Islet precursor cell (in vitro differentiated cells): ENCODE measurements around the gene RAMACL.
"Not testable (repeated sequence)": the region's sequence is repeated elsewhere in the genome, so short reads cannot be mapped to it uniquely, and the experiment has no call there.

Experiments used
- DNase-seq: peaks from one replicate; pipeline ENCODE4 v3.0.0-alpha.2; 2018

RAMACL gene

GRCh38 chr6:166595061-166595780 lies 8.7 kb upstream of the RAMACL start:
- DNase-seq, result no peak

- DNase-seq, result peak; percentile 76
Measured at GRCh38 chr6:166592821-166593220, 6.3 kb upstream of the RAMACL start.

DNA sequence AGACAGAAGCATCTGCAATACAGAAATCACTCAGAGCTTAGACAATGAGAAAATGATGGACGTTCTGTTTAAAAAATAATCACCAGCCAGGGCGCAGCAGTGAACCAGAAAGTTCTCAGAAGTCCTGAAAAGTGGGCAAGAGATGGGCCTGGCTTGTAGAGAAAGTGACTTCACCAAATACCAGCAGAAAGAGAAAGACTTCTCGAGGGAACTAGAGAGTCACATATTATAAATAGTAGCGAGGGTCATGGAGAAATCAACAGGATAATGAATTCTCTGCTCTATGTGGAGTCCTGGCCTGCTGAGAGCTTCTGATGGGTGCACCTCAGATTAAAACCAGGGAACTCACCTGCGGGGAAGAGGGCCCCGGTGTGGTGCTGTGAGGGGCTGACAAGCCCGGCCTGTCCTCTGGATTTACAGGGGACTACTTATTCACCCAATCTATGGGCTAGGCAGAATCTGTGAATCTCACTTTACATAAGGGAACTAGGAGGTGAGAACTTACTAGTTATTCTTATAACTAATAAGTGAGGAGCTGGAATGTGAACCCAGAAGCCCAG lies 5.6 kb upstream of the RAMACL start:
- peak; percentile 42 for DNase-seq

GRCh38 chr6:166591026-166591425 lies 4.5 kb upstream of the RAMACL start:
- no peak for DNase-seq

DNA sequence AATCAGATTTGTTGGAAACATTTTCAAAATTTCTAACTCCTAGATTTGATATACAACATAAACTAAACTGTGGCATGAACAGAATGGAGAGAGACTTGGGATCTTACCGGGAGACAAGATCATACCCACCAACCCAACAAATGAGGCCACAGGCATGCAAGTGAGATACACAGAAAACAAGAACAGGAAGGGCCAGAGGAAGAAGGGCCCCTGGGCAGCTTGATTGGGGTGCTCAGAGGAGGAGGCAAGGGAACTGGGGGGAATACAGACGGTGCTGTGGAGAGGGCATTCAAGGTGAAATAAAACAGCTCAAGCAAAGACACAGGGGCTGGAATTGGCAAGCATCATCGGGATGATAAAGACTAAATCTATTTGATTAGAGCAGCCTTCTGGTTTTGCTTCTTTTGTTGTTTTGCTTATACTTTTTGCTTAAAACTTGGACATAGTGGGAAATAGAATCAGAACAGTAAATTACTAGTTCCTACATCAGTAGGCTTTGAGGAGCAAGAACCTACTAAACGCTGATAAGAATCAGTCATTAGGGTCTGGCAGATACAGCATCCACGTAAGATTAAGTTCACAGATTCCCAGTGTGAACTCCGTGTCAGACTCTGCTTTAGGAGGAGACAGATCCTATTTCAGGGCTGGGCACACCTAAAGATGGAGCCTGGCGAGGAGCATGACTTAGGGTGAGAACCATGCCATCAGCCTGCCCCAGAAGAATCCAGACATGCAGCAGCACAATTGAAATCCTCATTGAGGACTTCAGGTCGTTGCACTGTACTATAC lies 3.5 kb upstream of the RAMACL start:
- DNase-seq, result peak; percentile 26

DNA sequence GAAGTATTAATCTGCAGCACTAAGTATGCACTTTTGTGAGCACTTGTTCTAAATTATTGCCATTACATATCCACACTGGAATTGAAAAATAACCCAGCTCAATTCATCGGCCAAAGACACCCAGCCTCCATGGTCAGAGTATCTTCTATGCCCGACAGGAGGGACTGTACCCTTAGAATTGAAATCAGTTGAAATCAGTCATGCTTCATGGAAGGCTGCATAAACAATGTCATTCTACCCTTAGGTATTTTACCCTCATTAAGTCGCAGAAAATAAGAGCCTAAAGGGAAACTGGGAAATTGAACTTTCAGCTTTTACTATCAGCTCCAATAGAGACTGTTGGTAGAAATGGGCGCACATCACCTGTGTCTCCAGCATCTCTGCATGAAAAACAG lies 2.9 kb upstream of the RAMACL start:
- DNase-seq, result no peak

- DNase-seq, result no peak
Measured at GRCh38 chr6:166588691-166589336, 2.3 kb upstream of the RAMACL start.

DNA sequence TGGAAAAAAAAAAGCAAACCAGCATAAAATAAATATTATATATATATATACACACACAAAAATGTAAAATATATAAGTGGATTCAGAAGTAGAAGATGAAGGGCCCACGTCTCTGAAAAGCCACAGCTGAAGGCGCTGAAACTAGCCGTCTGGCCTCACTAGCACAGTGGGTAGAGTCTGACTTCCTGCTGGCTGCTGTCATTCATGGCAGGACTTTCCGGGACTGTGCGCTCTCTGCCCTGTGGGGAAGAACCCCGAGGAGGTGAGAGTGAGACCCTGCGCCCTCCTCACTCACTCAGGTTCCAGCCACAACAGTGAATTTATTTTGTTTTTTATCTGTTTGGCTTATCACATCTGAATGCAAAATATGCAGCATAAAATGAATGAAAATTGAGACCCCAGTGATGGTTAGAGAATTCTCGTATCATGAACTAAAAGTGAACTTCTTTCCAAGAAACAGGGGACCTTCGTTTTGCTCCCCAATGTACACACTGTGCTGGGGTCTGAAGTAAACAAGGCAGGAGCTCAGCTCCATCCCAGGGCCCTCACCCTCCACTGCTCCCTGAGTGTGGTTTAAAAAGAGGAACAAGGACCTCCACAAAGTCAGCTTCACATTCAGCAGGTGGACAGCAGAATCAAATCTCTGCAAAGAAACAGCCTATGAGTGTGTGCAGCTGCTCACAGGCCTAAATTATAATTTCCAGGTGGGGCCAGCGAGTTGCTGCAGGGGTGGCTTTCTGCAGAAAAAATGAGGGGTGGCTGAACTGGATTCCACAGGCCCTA lies 1.3 kb upstream of the RAMACL start:
- no peak for DNase-seq

DNA sequence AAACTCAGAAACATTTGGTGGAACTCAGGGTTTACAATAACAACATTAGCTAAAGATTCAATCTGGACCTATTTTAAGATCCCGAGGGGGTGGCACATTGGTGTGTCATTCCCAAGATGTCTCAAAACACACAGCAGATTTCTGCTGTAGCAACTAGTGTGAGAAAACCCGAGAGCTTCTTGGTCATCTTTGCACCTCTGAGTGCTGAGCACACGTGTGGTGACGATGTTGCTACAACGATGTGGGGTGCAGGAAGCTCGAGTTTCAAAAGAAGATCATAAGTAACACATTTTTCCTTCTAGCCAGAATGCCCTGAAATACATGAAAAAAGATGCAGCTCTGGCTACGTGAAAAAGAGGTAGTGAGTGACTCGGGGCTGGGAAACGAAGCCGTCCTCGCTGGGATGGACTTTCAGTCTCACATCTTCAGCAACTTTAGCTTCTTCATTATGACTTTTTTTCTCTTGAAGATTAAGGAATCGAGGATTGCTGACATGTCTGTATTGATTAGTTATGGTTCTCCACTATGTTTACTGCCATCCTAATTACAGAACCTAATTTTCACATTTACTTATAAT lies 1.5 kb downstream of the RAMACL start:
- DNase-seq, result no peak

DNA sequence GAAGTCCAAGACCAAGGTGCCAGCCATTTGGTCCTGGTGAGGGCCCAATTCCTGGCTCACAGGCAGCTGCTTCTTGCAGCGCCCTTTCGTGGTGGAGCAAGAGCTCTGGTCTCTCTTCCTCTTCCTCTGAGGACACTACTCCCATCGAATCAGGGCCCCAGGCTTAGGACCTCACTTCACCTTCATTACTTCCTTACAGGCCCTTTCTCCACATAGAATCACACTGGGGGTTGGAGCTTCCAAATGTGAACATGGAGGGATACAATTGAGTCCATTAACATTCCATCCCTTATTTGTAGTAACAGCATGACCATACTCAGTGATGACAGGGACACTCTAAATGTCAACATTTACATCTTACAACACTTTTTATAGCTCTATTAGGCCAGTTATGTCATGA lies 2.3 kb downstream of the RAMACL start:
- peak; percentile 12 for DNase-seq

DNA sequence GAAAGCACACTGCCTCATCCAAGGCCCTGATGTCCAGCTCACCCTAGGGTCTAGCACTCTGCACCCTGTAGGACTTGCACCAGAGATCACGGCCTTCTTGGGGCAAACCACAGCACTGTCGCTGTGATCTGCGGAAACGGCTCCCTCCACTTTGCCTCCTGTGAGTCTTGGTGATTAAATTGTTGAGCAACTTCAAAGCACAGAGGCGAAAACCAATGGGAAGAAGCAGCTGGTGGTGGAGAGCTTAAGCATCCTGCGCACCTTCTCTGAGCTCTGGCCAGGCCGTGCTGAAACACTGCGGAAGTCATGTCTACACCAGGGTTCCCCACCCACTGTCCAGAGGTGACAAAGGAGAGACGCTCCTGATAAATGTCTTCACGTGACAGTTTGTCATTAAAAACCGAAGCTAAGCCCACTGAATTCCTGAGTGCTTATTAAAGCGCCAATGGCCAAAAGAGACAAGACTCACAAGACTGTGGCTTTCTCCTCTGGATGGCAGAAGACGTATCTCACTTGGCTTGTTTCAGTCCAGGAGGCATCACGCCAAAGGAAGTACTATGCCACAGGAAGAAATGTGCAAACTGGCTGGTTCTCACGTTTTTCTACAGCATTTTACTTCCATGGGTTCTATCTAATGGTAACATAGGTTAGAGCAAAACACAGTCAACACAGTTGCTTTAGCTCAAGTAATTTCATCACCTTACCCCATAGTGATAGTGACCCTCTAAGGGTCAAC lies 3.1 kb downstream of the RAMACL start:
- peak; percentile 45 for DNase-seq

DNA sequence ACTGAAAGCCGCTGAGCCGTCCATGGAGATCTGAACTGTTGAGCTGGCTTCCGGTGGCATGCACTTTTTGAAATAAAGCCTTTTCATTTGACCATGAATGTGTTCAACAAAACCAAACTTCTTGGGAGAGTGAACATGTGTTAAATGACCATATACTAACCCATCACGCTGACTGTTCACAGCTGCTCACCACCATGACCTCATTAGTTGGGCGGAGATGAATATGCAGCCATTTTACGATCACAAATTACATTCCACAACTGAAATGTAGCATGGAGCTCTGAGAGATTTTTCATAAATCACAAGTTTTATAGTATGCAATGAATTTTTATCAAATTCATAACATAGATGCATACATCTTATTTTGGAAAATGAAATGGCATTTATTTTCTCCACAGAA lies 4.2 kb downstream of the RAMACL start:
- no peak for DNase-seq

GRCh38 chr6:166581801-166582200 lies 4.7 kb downstream of the RAMACL start:
- not testable (repeated sequence) for DNase-seq

DNA sequence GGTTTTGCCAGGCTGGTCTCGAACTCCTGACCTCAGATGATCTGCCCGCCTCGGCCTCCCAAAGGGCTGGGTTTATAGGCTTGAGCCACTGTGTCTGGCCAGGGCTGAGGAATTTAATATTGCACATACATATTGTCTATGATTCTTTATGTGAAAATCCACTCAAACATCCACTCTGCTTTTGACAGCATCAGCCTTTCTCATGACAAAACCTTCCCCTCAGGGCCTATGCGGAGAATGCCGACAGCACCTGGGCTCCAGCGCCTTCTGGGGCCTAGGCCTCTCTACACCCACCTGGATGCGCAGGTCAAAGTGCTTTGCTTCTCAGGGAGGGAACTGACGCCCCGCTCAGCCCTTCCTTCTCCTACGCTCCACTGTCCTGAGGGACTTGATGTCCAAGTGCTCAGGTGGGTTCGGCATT lies 5.4 kb downstream of the RAMACL start:
- DNase-seq, result peak; percentile 44

GRCh38 chr6:166580076-166581050 lies 6.1 kb downstream of the RAMACL start:
- peak; percentile 34 for DNase-seq

DNA sequence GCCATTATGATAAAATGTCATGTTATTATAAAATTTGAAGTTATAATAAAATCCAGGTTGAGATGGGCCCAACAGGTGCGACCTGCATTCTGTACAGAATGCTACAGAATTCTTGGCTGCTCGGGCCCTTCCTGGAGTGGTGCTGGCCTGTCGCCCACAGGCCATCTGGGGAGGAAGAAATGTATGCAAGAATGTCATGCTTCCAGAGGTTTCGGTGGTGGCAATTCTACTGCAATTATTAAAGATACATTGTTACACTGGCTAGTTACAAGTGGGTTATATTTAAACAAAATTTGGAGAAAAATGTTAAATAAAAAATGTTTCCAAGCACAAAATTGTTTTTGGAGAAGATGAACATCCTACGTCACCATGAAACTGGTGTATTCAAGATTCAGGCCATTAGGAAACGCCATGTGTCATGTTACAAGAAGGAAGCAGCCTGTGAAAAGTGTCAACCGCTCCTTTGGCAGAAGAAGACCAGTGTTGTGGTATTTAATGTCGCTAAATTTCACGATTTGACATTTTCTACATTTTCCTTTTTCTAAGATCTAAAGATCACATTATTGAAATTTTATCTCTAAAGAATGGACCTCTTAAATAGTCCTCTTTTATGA lies 7.1 kb downstream of the RAMACL start:
- DNase-seq, result peak; percentile 37

DNA sequence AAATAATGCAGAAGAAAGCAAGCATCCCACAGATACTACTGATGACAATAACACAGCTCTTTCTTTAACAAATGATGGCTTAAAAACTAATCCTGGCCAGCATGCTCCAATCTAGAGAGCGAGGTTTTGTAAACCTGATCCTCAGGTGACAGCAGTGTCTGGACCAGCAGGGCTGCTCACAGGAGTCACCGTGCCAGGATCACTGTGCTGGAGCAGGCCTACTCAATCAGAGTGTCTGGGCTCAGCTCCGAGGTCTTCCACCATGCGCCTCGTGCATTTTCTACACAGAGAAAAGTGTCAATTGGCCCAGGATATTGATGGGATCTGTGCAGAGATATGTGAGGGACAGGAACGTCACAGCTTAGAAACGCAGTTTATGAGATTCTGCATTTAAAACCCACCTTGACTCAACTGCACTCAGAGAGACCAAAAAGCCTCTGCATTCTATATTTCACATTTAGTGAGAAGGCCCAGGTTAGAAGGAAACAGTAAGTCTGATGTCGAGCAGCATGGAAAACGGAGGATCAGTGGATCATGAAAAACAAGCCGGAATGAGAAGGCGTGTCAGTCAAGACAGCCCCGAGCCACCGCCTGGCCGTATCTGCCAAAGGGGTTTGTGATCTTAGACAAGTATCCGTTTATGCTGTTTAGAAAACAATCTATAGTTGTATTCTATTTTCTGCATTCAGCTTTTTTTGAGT lies 7.8 kb downstream of the RAMACL start:
- DNase-seq, result peak; percentile 26

DNA sequence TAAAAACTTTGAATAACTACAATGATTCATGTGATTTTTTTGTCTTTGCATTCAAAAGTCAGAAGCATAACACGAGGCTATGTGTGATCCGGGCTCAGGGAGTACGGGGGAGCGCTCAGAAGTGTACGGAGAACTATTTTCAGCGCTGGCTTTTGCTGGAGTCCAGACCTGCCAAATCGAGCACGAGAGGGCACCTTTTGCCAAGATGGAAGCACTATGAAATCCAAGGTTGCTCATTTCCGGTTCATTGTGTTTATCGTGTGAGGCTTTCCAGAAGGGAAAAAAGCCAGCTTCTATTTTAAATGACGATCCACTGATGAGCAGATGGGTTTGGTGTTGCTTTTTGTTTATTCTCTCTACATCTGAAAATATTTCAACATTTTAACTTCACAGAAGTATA lies 11.3 kb downstream of the RAMACL start:
- no peak for DNase-seq

GRCh38 chr6:166573511-166574216 lies 12.8 kb downstream of the RAMACL start:
- DNase-seq, result peak; percentile 54
